Amniotic stem cell (primary cell): ENCODE results near the gene YIPF2.
A peak's percentile ranks its signal among the peaks of the same experiment; 100 is the strongest.
"Not testable (repeated sequence)": the region's sequence is repeated elsewhere in the genome, so short reads cannot be mapped to it uniquely, and the experiment has no call there.

Experiments
- DNase-seq: peaks from one replicate; lab custom pipeline; 2025; lab: John Stamatoyannopoulos, UW

YIPF2 gene

DNA sequence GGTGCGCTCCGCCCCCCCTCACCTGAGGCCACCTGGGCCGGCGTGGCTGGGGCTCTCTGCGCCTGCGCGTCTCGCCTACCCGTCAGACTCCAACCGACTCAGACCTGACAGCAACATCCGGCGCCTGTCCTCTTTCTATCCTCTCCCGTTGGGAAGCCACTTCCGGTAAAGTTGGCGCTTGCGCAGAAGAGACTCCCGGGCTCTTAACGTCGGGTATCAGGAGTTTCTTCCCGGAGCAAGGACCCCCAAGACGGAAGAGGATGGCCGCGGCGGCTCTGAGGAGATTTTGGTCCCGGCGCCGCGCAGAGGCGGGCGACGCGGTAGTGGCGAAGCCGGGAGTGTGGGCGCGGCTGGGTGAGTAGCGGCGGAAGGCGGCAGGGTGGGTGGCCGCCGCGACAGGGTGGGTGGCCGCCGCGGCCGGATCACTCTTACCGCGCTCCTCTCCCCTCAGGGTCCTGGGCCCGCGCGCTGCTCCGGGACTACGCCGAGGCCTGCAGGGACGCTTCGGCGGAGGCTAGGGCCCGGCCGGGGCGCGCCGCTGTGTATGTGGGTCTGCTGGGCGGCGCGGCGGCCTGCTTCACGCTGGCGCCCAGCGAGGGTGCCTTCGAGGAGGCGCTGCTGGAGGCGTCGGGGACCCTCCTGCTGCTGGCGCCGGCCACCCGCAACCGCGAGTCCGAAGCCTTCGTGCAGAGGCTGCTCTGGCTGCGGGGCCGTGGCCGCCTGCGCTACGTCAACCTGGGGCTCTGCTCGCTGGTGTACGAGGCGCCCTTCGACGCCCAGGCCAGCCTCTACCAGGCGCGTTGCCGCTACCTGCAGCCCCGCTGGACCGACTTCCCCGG lies at the start of gene YIPF2, which contains the start of gene TIMM29:
YIPF2 (minus strand) TSS at position 77 of the 839 bp plus-strand sequence. CDS start 229 bp downstream, outside the sequence.
TIMM29 (plus strand) TSS at position 249 of the 839 bp plus-strand sequence; CDS start at position 261, 12 bp downstream.
- DNase-seq, result peak; percentile 96

DNA sequence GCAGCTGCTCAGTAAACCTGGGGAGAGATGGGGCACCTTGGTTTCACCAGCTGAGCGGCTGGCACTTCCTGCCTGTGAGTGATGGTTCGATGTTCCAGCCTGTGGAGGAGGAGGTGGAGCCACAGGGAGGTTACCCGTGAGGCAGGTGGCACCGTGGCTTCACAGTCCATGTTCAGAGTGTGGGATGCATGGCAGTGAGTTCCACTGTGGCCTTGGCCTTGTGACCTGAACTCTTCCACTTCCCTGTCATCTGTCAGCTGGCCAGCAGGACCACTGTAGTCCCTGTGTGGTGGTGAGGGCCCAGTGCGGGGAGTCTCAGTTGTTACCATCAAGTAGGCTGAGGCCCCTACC lies 49.3 kb upstream of the YIPF2 start:
- no peak for DNase-seq

DNA sequence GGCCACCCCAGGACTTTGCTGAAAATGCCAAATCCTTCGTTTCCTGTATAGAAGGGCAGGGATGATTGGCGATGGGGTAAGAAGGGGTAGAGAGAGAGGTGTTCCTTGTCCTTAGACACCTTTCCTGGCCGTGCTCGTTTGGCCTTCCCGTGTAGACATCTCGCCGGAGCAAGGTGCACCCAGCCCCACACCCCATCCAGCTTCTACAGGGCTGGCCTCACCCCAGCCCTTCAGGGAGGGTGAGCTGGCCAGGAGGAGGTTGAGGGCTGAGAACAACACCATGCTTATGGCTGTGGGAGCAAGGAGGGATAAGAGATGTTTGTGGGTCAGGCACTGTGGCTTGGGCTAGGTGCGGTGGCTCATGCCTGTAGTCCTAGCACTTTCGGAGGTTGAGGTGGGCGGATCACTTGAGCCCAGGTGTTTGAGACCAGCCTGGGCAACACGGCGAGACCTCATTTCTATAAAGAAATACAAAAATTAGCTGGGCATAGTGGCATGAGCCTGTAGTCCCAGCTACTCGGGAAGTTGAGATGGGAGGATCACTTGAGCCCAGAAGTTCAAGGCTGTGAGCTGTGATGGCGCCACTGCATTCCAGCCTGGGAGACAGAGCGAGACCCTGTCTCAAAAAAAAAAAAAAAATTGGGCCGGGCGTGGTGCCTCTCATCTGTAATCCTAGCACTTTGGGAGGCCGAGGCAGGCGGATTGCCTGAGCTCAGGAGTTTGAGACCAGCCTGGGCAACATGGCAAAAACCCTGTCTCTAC lies 47.9 kb upstream of the YIPF2 start:
- no peak for DNase-seq

DNA sequence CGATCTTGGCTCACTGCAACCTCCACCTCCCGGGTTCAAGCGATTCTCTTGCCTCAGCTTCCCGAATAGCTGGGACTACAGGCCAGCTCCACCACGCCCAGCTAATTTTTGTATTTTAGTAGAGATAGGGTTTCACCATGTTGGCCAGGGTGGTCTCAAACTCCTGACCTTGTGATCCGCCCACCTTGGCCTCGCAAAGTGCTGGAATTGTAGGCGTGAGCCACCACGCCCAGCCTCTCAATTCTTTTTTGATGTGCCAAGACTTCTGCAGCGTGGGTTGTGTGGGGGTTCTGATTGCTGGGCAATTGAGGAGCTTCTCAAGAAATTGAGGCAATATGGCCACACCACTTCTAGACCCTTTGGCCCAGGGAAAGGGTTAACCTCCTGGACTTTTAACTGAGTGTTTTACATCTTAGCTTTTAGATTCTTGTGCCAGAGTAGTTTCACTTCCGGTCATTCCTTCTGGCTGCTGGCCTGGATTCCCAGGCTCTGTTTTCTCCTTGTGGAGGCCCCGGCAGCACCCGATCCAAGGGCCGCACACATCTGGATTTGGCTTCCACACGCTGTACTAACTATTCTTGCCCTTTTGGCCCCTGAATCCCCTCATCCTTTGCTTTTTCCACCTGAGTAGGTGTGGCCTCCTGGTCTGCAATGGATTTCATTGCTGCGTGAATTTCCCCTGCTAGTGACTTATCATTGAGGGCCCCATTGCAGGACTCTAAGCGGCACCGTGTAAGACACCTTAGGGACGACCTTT lies 47.1 kb upstream of the YIPF2 start:
- DNase-seq, result no peak

DNA sequence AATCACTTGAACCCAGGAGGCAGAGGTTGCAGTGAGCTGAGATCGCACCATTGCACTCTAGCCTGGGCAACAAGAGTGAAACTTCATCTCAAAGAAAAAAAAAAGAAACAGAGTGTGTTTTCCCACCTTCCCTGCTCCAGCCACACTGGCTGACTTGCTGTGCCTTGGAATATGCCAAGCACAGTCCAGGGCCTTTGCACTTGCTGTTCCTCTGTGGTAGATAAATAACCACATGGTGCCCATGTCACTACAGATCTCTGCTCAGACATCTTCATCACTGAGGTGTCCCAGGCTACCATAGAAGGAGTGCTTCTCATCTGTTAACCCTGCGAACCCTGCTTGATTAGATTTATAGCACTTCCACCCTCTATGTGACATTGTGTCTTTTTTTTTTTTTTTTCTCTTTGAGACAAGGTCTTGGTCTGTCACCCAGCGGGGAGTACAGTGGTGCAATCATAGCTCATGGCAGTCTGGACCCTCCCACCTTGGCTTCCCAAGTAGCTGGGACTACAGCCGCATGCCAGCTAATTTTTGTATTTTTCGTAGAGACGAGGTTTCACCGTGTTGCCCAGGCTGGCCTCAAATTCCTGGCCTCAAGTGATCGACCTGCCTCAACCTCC lies 42.8 kb upstream of the YIPF2 start:
- DNase-seq, result no peak

DNA sequence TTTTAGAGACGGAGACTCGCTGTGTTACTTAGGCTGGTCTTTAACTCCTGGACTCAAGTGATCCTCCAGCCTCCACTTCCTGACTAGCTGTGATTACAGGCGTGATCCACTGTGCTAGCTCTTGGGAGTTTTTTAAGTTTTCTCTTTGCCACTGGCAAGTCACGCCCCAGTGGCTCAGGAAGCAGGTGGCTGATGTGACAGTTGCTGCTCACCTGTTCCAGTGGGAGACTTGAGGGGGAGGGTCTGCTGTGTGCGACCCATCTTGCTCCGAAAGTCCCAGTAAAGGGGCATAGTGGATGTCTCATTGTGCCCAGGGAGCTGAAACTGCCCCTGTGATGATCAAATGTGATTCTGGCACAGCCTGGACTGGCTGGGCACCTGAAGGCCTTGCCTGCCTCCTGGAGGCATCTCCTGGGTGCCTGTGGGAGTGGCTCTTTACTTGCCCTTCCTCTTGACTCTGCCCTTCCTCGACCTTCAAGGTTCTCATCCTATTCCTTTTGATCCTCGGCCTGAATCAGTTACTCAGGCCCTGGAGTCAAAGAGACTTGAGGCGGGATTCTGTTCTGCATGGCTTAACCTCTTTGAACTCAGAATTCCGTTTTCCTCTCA lies 40.2 kb upstream of the YIPF2 start:
- DNase-seq, result no peak

DNA sequence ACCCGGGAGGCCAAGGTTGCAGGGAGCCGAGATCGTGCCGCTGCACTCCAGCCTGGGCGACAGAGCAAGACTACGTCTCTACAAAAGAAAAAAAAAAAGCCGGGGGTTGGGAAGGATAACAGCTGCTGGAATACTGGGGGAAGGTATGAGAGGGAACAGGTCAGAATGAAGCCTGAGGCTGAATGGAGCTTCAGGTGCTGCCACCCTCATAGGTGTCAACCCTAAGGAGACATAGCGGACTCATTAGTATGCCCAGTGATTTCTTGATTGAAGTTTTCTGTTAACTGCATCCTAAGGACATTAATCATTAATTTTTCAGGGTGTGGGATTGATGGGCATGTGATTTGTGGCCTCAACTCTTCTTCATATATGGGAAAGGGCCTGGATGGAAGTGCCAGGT lies 38.4 kb upstream of the YIPF2 start:
- no peak for DNase-seq

DNA sequence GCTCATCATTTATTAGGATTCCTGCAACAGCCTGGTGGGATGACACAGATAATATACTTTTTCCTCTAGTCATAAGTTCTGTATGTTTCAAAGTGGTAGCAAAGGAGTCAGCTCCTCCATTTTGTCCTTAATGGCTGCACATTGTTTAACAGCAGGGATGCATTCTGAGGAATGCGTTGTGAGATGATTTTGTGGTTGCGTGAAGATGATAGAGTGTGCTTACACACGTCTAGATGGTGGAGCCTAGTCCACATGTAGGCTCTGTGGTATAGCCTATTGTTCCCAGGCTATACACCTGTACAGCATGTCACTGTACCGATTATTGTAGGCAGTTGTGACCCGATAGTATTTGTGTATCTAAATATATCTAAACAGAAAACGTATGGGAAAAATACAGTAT lies 37.0 kb upstream of the YIPF2 start:
- no peak for DNase-seq

DNA sequence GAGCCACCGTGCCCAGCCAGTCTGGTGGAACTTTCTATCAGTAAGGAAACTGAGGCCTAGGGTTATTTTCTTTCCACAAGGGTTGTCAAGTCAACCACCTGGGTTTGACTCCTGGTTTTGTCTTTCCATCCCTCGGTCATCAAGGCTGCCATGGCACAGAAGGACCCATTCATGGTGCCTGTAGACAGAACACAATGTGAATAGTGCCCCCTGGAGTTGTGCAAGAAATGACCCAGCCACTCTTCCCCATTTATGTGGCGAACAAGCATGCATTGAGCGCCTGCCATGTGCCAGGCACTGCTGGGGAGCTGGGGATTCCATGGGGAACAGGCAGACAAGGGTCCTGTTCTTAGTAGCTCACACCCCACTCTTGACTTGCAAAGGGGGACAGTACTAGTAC lies 36.5 kb upstream of the YIPF2 start:
- DNase-seq, result no peak

DNA sequence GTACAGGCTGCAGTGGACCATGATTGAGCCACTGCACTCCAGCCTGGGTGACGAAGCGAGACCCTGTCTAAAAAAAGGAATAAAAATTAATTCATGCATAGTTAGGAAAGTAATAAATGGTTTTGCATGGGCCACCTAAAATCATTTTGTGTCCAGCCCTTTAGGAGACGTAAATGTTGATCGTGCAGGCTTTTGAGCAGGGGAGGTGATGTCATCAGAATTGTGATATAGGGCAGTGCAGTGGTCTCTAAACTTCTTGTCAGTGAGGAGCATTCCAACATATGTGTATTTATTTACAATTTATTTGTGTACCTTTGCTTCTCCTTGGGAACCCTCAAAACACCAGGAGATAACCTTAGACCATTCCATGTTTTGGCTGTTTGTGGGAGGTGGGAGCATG lies 35.4 kb upstream of the YIPF2 start:
- no peak for DNase-seq

DNA sequence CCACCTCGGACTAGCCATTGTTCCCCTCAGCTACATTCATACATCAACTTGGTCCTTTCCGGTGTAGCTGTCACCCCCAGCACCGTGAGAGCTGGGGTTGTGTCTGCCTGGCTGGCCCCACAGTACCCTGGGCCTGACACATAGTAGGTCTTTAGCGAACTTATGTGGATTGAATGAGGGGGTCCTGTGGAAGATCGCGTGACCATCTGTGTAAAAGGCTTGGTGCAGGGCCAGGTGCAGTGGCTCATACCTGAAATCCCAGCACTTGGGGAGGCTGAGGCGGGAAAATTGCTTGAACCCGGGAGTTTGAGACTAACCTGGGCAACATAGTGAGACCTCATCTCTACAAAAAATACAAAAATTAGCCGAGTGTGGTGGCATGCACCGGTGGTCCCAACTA lies 34.4 kb upstream of the YIPF2 start:
- no peak for DNase-seq

DNA sequence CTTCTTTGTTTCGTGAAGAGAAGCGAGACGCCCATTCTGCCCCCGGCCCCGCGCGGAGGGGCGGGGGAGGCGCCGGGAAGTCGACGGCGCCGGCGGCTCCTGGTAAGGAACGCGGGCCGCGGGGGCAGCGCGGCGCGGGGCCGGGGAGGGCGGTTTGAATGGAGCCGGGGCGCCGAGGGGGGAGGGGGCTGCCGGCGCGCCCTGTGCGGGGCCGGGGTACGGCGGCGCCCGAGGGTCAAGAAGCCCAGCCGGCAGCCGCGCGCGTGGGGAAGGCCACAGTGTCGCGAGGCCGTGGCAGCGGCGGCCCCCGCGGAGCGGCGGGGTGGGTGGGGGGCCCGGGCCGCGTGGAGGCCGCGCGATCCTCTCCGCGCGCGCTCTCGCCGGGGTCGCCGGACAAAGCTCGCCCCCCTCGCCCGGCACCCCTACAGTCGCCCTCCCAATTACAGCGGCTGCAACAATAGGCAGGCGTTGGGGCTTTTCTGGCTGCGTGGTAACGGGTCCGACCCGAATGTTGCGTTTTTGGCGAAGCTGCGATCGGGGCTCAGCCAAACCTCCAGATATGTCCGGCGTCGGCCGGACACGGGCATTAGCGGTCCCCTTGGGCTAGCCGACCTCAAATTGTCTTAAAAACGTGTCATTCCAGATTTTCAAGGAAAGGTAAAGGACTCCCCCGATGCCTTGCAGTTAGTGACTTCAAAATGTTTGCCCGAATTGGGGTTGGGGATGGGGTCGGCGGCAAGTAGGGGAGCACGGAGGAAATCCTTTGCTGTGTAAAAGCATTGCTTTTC lies 32.8 kb upstream of the YIPF2 start:
- no peak for DNase-seq

DNA sequence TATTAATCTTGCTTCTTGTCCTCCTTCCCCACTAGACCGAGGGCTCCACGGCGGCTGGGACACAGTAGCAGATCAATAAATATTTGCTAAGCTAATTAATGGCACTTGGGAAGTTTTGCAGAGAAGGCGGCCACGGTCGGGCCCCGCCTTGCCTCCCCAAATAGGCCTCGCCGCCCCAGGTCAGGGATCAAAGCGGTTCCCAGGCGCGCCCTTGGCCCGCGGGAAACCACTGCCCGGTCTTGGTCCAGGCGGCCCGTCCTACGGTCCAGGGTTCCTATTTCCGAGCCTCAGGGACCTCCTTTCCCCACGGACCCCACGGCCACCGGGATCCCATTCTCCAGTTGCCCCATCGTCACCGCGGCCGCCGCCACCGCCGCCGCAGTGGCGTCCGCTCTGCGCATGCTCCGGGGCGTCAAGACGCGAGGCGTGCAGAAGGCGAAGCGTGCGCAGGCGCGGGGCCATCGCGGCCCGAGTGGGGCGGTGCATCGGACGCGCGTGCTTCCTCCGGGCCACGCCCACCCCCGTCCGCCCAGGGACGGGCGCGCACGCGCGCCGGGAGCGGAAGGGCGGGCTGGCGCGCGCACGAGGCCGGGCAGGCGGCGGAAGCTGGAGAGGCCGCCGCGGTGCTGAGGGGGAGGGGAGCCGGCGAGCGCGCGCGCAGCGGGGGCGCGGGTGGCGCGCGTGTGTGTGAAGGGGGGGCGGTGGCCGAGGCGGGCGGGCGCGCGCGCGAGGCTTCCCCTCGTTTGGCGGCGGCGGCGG lies 32.1 kb upstream of the YIPF2 start, which contains the start of gene SMARCA4:
SMARCA4 (plus strand) TSS at position 717 of the 759 bp plus-strand sequence. CDS start 23,122 bp downstream, outside the sequence.
- DNase-seq, result peak; percentile 87

DNA sequence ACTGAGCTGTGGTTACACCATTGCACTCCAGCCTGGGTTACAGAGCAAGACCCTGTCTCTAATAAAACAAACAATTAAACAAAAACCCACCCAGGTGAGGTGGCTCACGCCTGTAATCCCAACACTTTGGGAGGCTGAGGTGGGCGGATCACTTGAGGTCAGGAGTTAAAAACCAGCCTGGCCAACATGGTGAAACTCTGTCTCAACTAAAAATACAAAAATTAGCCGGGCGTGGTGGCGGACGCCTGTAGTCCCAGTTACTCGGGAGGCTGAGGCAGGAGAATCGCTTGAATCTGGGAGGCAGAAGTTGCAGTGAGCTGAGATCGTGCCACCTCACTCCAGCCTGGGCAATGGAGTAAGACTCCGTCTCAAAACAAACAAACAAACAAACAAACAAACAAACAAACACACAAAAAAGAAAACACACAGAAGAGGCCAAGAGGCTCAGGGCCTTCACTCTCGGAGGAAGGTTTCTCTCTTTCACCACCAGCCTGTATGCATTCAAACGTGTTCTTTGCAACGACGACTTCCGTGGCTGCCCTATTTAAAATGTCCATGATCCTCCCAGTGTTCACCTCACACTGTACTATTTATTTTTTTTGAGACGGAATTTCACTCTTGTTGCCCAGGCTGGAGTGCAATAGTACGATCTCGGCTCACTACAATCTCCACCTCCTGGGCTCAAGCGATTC lies 31.0 kb upstream of the YIPF2 start:
- not testable (repeated sequence) for DNase-seq

DNA sequence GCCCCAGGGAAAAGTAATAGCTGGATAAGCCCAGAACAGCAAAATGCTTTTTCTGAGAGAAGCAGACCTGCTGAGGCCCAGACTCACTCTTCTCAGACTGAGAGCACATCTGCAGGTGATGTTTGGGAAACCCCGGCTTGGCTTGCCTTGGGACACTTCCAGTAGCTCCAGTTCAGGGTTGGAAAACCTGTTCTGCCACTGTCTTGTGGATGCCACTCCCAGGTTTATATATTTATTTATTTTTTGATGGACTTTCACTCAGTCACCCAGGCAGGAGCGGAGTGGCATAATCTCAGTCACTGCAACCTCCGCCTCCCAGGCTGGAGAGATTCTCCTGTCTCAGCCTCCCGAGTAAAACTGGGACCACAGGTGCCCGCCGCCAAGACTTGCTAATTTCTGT lies 24.4 kb upstream of the YIPF2 start:
- DNase-seq, result no peak

DNA sequence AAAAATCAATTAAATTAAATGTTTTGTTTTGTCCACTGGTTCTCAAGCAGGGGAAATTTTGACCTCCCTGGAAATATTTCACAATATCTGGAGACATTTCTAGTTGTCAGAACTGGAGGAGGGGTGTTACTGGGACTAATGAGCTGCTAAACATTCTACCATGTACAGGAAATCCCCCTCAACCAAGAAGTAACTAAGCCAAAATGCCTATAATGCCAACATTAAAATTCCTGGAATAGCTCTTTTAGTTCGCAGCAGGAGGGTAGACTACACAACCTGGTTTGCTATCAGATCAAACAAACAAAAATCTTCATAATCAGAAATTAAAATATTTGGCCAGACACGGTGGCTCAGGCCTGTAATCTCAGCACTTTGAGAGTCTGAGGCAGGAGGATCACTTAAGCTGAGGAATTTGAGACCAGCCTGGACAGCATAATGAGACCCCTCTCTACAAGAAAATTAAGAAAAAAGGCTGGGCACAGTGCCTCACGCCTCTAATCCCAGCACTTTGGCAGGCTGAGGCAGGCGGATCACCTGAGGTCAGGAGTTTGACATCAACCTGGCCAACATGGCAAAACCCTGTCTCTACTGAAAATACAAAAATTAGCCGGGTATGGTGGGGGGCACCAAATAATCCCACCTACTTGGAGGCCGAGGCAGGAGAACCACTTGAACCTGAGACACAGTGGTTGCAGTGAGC lies 18.7 kb upstream of the YIPF2 start:
- DNase-seq, result no peak

DNA sequence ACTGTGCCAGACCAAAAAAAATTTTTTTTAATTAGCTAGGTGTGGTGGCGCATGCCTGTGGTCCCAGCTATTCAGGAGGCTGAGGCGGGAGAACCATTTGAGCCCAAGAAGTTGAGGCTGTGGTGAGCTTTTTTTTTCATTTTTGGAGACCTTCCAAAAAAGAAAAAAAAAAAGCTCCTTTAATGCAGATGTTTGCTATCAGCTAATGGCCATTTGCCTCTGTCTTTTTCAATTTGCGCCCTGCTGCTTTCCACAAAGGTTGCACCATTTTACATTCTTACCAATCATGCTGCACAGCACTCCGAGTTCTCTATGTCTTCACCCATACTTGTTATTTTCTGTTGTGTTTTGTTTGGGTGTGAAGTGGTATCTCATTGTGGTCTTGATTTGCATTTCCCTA lies 16.8 kb upstream of the YIPF2 start:
- DNase-seq, result no peak

DNA sequence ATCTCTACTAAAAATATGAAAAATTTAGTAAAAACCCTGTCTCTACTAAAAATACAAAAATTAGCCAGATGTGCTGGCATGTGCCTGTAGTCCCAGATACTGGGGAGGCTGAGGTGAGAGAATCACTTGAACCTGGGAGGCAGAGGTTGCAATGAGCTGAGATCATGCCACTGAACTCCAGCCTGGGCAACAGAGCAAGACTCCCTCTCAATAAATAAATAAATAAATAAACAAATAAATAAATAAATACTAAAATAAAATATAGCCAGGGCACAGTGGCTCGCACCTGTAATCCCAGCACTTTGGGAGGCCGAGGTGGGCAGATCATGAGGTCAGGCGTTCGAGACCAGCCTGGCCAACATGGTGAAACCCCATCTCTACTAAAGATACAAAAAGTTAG lies 15.0 kb upstream of the YIPF2 start:
- not testable (repeated sequence) for DNase-seq

DNA sequence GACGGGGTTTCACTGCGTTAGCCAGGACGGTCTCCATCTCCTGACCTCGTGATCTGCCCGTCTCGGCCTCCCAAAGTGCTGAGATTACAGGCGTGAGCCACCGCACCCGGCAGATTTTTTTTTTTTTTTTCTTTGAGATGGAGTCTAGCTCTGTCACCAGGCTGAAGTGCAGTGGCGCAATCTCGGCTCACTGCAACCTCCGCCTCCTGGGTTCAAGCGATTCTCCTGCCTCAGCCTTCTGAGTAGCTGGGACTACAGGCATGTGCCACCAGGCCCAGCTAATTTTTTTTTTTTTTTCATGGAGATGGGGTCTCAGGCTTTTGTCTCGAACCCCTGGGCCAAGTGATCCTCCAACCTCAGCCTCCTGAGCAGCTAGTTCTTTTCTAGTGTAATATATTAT lies 13.2 kb upstream of the YIPF2 start:
- DNase-seq, result not testable (repeated sequence)
